C4-2B (cell line): ENCODE results near the gene SMIM9.

ENCODE experiments used
- H3K27ac ChIP-seq: fragments of 450-650 bp; 2 replicates; pipeline ENCODE4 v1.5.1; 2017
- ZFX ChIP-seq: fragments of 450-650 bp; IDR thresholded peaks from 2 replicates; pipeline ENCODE4 v1.6.1; 2017
- TF ChIP-seq, protein P1 (sequence below): fragments of 450-650 bp; conservative IDR thresholded peaks from 2 replicates; pipeline ENCODE4 v1.5.1; 2017; ENCODE audit warnings: mild to moderate bottlenecking

SMIM9 gene

DNA sequence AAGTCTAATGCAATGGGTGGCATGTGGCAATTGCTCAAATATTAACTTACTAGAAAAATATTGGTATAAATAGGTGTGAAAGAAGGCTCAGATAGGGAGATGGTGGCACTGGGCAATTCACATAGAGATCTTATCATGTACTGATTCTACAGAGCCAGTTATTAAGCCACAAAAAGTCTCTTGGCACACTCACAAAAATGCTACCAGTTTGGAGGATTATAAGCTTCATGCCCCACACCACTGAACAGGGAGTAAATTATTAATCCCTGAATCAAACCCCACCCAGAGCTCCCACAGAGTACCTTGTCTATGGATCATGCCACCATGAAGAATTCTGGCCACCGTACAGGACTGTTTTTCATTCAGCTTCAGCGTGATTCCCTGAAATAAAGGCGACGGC, 43.0 kb downstream of the SMIM9 start:
- TF ChIP-seq, protein P1, sequence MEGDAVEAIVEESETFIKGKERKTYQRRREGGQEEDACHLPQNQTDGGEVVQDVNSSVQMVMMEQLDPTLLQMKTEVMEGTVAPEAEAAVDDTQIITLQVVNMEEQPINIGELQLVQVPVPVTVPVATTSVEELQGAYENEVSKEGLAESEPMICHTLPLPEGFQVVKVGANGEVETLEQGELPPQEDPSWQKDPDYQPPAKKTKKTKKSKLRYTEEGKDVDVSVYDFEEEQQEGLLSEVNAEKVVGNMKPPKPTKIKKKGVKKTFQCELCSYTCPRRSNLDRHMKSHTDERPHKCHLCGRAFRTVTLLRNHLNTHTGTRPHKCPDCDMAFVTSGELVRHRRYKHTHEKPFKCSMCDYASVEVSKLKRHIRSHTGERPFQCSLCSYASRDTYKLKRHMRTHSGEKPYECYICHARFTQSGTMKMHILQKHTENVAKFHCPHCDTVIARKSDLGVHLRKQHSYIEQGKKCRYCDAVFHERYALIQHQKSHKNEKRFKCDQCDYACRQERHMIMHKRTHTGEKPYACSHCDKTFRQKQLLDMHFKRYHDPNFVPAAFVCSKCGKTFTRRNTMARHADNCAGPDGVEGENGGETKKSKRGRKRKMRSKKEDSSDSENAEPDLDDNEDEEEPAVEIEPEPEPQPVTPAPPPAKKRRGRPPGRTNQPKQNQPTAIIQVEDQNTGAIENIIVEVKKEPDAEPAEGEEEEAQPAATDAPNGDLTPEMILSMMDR, result no peak
- no peak overlapping the region for H3K27ac ChIP-seq

DNA sequence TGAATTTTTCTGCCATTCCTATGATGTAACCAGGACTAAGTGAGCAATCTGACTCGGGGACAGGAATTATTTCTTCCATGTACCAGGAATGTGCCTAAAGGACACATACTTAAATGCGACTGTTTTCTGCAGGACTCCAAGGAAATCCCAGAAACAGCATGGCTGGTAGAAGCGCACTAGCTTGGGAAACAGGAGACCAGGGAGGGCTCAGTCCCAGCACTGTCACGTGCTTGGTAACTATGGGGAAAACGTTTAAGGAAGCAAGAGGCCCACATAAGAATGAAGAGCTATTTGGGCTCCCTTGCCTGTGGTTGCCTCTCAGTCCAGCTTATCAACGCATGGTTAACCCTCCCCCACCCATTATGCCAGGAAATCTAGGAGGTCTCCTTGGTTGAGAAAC, 48.7 kb downstream of the SMIM9 start:
- TF ChIP-seq, protein P1, result no peak
- TF ChIP-seq ZFX, result no peak
- no peak overlapping the region for H3K27ac ChIP-seq

DNA sequence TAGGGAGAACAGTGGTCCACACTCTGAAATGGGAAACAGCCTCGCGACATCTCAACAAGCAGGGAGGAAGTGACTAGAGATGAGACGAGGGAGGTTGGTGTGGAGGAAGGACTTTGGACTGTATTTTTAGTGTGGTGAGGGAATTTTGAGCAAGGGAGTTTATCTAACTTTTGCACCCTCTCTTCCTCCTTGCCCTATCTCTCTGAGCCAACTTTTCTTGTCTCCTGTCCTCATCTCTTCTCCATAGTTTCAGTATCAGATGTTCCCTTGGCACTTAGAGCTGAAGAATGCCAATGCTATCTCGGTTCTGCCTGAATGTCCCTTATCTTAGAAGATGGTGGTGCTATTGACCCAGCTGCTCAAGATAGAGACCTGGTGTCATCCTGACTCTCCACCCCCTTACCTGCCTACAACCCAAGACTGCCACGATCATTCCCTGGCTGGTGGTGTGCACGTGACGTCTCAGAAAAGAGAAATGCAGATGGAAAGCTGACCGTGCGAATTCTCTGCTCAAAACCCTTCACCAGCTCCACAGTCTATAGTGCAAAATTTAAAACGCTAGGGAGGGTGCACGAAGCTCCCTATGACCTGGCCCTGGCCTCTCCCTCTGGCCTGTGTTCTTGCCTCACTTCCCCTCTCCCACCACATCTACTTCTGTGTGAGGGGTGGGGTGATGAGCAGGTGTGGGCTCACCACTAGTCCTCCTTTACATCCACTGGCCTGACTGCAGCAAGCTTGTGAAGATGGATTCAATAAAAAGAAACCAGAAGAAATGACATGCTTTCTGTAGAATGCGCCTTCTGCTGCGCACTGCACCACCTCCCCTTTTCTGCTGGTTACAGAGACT, 50.1 kb downstream of the SMIM9 start:
- TF ChIP-seq ZFX, result no peak
- TF ChIP-seq, protein P1, result no peak
- no peak overlapping the region for H3K27ac ChIP-seq

DNA sequence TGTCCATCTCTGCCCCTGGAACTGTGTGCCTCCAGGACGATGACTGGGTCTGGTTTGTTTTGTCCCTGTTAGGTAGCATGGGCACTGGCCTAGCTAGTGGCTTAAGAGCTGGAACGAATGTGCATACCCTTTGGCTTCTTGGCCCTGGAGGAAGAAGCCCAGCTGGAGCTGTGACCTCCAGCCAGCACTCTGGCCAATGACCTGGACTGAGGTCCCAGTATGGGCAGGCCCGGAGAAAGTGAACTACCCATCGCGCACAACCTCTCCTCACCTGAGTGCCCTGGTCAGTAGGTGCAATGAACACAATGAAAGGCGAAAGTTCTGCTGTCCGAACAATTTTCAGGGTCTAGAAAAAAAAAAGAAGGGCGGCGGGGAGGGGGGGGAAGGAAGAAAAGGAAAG, 53.5 kb downstream of the SMIM9 start:
- TF ChIP-seq, protein P1, result no peak
- no peak for TF ChIP-seq ZFX
- H3K27ac ChIP-seq, result no peak overlapping the region

DNA sequence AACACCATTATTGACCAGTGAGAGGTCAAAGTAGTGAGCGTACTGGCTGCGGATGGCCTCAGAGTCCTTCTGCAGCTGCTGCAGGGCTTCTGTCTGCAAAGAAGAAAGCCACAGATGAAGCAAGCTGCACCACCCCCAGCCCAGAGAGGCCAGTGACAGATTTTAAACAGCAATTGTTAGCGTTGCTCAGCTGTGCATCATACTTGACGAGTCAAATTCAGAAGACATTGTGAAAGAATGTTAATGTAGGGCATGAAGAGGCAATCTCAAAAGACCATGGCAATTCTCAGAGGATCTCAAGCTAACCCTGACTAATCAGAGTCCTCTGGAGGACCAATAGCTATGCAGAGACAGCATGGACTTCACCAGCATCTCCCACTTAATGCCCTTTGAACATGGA, 55.2 kb downstream of the SMIM9 start:
- H3K27ac ChIP-seq, result no peak overlapping the region
- TF ChIP-seq, protein P1, result no peak
- no peak for TF ChIP-seq ZFX

DNA sequence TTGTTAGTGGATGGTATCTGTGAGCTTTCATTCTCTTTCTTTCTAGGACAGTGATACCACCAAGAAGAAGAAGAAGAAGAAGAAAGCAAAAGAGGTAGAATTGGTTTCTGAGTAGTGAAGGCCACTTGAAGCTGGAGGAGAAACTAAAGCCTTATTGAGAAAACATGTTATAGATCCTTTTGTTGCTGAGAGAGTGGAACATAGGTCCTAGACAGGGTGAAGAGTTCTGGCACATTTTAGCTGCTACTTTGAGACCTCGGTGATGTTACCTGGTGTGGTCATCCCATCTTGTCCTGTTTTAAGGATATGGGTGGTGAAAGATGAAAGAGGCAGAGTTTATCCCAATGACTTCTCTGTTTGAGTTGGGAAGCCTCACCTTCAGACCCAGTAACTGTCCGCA, 57.7 kb downstream of the SMIM9 start:
- no peak overlapping the region for H3K27ac ChIP-seq
- no peak for TF ChIP-seq ZFX

DNA sequence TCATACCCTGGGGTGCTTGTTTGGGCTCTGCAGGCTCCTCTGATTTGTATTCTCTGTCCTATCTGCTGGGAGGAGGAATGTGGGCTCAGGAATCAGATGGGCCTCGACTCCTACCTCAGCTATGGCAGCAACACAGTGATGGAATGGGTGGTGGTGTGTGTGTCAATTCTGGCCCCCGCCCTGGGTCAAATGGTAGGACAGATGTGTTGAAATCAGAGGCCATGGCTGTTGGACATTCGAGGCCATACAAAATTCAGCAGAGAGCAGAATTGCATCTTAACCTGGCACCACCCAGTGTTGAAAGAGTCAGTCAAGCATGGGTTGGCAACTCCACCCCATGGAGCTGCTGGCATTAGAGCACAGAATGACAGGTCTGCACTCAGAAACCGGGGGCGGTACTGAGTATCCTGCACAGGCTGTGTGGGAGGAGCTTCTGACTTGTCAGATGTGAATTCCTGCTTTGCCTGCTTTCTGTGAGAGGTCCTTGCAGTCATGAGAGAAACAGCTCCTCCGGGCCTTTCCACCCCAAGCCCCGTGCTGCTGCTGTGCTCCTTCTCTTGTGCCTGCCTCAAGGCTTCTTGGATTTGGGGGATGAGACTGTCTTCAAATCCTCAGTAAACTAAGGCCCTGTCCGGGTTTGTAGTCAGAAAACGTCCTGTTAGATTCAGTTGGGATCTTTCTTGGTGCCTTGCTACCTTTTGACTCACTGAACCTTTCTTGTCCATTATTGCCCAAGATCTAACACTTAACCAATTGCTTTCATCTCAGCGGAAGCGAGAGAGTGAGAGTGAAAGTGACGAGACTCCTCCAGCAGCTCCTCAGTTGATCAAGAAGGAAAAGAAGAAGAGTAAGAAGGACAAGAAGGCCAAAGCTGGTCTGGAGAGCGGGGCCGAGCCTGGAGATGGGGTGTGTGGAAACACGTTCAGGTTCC, 58.8 kb downstream of the SMIM9 start:
- H3K27ac ChIP-seq, result no peak overlapping the region
- no peak for TF ChIP-seq ZFX
- TF ChIP-seq, protein P1, result no peak
